Thymus (tissue), 11 donors: Measurements from ENCODE around the gene ABL1. TPM values are rescaled to one million over a fixed set of nuclear protein-coding genes. Genes with fewer than 3 reads are reported as not detected.

ENCODE experiments used
- DNase-seq, 9 donors: peaks; one replicate each; pipeline ENCODE4 v3.0.0-alpha.2; 2013; ENCODE audit warnings: low spot score in 9 of 9, low read depth in 6 of 9, missing footprints in 1 of 9
- H3K27ac ChIP-seq, 2 donors: one replicate each; pipeline ENCODE4 v1.5.1; 2013; ENCODE audit warnings: control low read depth in 1 of 2, low read depth in 1 of 2, low read length in 1 of 2, mild to moderate bottlenecking in 1 of 2, moderate library complexity in 1 of 2
- H3K27me3 ChIP-seq, 2 donors: one replicate each; pipeline ENCODE4 v1.5.1; 2013; ENCODE audit warnings: low read length in 1 of 2; ENCODE audit not compliant: control insufficient read depth in 2 of 2, insufficient read depth in 1 of 2
- H3K36me3 ChIP-seq, 2 donors: one replicate each; pipeline ENCODE4 v1.5.1; 2013; ENCODE audit warnings: low read length in 1 of 2, mild to moderate bottlenecking in 1 of 2, moderate library complexity in 1 of 2; ENCODE audit not compliant: control insufficient read depth in 2 of 2, insufficient read depth in 2 of 2
- H3K4me1 ChIP-seq, 2 donors: one replicate each; pipeline ENCODE4 v1.5.1; 2013; ENCODE audit warnings: low read length in 2 of 2; ENCODE audit not compliant: control insufficient read depth in 2 of 2, insufficient read depth in 2 of 2
- H3K4me3 ChIP-seq, 2 donors: one replicate each; pipeline ENCODE4 v1.5.1; 2013; ENCODE audit warnings: low read length in 2 of 2, control low read depth in 1 of 2, mild to moderate bottlenecking in 1 of 2
- H3K9me3 ChIP-seq, 2 donors: one replicate each; pipeline ENCODE4 v1.5.1; 2013; ENCODE audit warnings: low read length in 1 of 2, mild to moderate bottlenecking in 1 of 2; ENCODE audit not compliant: control insufficient read depth in 2 of 2, insufficient read depth in 1 of 2
- WGBS: extraction: QIAGEN DNeasy Blood & Tissue Kit; methylation state at CpG from one replicate; pipeline ENCODE4 v1.1.7; 2013; 5-methylcytosine and 5-hydroxymethylcytosine counted together
- polyA plus RNA-seq: library from polyadenylated mRNA; stranded (reverse); fragments of 200-250 nt; gene quantifications from one replicate; pipeline ENCODE4 v1.2.3, GENCODE V29; 2013
- total RNA-seq: library from RNA; stranded (reverse); fragments of 120-200 nt; gene quantifications from one replicate; pipeline ENCODE4 v1.2.4, GENCODE V29; 2013
- donor health status: healthy.

Gene ABL1
- total and polyA plus RNA-seq, 2 donors = 9.5 to 21.1 TPM

DNA sequence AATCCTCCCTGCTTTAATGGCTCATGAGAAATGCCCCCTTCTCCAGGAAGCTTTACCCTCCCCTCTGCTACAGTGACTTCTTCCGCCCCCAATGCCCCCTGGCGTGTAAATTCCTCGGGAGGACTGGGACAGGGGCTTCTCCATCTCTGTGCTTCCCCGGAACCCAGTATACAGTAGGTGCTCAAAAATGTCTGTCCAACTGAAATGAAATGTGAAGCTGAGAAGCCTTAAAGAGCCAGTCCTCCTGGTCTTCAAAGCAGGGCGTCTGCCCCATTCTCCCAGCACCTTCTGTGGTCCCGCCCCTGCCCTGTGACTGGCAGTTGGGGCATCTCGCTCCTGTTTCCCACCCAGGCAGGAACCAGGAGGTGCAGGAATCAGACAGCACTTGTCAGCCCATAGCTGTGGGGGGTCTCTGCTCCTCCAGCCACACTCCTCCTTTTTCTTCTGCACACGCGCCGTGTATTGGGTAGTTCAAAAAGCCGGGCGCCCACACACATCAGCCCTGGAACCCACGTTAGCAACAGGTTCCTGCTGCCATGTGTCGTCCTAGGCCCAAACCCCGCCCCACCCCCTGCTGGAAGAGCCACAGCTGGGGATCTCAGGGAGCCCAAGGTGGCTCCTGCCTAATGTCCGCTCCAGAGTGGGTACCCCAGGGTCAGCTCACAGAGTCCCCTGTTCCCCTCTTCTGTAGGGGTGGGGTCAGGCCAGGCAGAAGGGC is 88.0 kb downstream of the ABL1 start:
- Histone ChIP-seq H3K36me3 (no peaks in the 10 kb centered on the region), H3K4me1 (no peaks in the 10 kb centered on the region), H3K27me3 (peaks cover 0 to 31% of the 10 kb centered on the region in 2 donors), H3K9me3 (no peaks in the 10 kb centered on the region), H3K27ac (no peak overlapping the region), H3K4me3 (no peak overlapping the region)
- DNase-seq = no peak
- WGBS = 79% methylated on average over 16 of the region's 16 CpGs

DNA sequence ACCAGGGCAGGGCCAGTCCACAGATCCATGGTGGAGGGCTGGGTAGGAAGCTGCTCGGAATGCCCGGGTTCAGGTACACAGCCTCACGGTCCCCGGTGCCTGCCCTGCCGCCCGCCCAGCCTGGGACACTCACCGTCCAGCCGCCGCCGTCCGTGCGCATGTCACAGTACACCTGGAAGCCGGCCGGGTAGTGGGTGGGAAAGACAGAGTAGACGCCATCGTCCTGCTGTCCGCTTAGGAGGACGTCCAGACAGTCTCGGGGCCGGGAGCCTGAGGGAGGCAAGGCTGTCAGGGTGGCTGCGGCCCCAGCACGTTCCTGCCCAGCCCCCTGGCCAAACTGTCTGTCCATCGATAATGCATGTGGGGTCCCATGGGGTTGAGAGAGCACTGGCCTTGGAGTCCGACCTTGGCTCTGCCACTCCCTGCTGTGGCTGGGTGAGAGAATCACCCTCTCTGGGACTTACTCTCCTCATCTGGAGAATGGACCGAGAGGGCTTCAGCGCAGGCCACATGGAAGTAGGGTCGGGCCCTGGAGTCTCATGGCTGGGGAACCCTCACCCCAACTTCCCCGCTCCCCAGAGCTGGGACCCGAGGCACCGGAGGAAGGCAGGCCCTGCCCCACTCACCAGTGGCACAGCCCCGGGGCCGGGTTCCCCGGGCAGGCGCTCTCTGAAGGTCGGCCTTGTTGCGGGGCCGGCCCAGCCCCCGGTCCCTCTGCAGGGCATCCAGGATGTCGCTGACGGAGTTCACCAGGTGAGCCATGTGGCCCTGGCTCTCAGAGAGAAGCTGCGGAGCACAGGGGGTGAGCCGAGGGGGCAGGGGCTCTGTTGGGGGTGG is 88.8 kb downstream of the ABL1 start:
- no peaks in the 10 kb centered on the region for H3K36me3 ChIP-seq
- H3K4me1 ChIP-seq = no peaks in the 10 kb centered on the region
- no peak for DNase-seq
- WGBS = 90% methylated on average over 42 of the region's 42 CpGs
- H3K4me3 ChIP-seq = no peak overlapping the region
- H3K9me3 ChIP-seq = no peaks in the 10 kb centered on the region
- H3K27ac ChIP-seq = no peak overlapping the region
- H3K27me3 ChIP-seq = peaks cover 0 to 31% of the 10 kb centered on the region in 2 donors

GRCh38 chr9:130924448-130924788 is 89.4 kb downstream of the ABL1 start:
- WGBS = 83% methylated on average over 10 of the region's 10 CpGs
- Histone ChIP-seq H3K27me3 (peaks cover 0 to 28% of the 10 kb centered on the region in 2 donors), H3K9me3 (no peaks in the 10 kb centered on the region), H3K4me3 (no peak overlapping the region), H3K4me1 (no peaks in the 10 kb centered on the region), H3K27ac (no peak overlapping the region), H3K36me3 (no peaks in the 10 kb centered on the region)
- DNase-seq = no peak

DNA sequence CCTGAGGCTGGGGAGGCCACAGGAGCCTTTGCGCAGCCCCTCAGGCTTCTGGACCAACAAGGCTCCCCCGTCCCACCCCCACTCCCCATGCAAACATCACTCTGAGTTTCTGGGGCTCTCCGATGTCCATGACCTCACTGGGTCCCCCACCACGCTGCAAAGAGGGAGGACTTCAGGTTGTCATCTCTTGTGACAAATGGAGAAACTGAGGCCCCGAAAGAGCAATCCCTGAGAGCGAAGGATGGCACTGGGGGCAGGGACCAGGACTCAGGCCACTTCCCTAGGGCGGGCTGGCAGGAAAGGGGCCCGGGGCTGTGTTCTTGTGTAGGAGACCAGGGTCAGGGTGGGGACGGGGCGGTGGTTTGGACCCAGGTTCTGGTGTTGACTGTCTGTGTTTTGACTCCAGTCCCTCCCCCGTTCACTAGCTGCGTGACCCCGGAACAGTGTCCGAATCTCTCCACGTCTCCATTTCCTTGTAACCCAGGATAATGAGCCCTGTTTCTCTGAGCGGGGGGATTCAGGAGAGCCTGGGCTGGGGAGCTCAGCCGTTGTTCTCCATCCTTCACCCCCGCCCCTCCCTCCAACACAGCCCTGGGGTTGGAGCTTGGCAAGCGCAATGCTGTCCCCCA is 90.1 kb downstream of the ABL1 start:
- Histone ChIP-seq H3K36me3 (no peaks in the 10 kb centered on the region), H3K9me3 (no peaks in the 10 kb centered on the region), H3K4me1 (no peaks in the 10 kb centered on the region), H3K4me3 (no peak overlapping the region), H3K27me3 (peaks cover 0 to 27% of the 10 kb centered on the region in 2 donors), H3K27ac (no peak overlapping the region)
- WGBS = 88% methylated on average over 19 of the region's 19 CpGs
- DNase-seq = no peak

GRCh38 chr9:130927338-130927737 is 92.3 kb downstream of the ABL1 start:
- peaks cover 1 to 31% of the 10 kb centered on the region in 2 donors for H3K27me3 ChIP-seq
- no peaks in the 10 kb centered on the region for H3K36me3 ChIP-seq
- 95% methylated on average over 10 of the region's 10 CpGs for WGBS
- no peaks in the 10 kb centered on the region for H3K9me3 ChIP-seq
- H3K4me1 ChIP-seq = no peaks in the 10 kb centered on the region
- no peak overlapping the region for H3K27ac ChIP-seq
- no peak overlapping the region for H3K4me3 ChIP-seq
- no peak for DNase-seq

DNA sequence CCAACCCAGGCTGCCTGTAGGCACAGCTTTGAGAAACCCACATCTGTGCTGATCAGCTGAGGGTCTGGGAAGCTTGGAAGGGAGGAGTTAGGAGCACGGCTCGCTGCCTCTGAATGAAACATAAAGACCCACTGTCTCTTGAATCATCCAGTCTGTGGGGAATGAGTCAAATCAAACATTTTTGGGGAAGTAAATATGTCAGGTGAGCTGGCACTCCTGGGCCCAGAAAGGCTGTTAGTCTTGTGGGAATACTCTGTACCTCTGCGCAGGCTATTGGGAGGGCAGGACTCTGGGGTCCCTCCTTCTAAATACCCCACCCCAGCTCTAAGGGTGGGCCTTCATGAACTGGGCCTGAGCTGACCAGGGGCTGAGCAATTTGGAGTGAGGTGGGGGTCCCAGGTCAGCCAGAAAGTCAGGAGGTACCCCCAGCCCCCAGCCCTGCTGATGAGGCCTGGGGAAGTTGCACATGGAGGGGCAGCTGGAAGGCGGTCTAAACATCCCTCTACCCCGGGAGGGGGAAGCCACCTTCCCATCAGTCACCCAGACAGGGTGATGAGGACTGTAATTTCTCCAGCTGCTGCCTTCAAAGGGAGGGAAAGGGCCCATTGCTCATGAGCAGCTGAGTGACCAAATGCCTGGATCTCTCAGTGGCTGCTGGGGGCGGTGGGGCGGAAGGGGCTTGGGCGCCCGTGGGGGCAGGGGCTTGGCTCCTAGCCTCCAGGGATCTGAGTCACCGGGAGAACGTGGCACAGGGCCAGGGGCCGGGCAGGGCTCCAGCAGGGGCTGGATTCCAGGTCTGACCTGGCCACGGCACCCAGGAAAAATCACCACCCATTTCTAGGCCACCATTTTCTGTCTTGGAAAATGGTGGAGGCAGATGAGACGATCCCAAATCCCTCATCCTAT is 93.2 kb downstream of the ABL1 start:
- H3K27me3 ChIP-seq = peaks cover 3 to 34% of the 10 kb centered on the region in 2 donors
- 83% methylated on average over 14 of the region's 14 CpGs for WGBS
- H3K27ac ChIP-seq = no peak overlapping the region

GRCh38 chr9:130929571-130930038 is 94.6 kb downstream of the ABL1 start:
- Histone ChIP-seq H3K27ac (no peak overlapping the region), H3K36me3 (no peaks in the 10 kb centered on the region), H3K4me1 (no peaks in the 10 kb centered on the region), H3K4me3 (no peak overlapping the region), H3K9me3 (no peaks in the 10 kb centered on the region), H3K27me3 (peaks cover 3 to 47% of the 10 kb centered on the region in 2 donors)
- DNase-seq = no peak
- 93% methylated on average over 36 of the region's 36 CpGs for WGBS

More for the DNA sequence above, 93.2 kb downstream of the ABL1 start:
- Histone ChIP-seq H3K36me3 (no peaks in the 10 kb centered on the region), H3K9me3 (no peaks in the 10 kb centered on the region), H3K4me3 (no peak overlapping the region), H3K4me1 (no peaks in the 10 kb centered on the region)
- no peak for DNase-seq

DNA sequence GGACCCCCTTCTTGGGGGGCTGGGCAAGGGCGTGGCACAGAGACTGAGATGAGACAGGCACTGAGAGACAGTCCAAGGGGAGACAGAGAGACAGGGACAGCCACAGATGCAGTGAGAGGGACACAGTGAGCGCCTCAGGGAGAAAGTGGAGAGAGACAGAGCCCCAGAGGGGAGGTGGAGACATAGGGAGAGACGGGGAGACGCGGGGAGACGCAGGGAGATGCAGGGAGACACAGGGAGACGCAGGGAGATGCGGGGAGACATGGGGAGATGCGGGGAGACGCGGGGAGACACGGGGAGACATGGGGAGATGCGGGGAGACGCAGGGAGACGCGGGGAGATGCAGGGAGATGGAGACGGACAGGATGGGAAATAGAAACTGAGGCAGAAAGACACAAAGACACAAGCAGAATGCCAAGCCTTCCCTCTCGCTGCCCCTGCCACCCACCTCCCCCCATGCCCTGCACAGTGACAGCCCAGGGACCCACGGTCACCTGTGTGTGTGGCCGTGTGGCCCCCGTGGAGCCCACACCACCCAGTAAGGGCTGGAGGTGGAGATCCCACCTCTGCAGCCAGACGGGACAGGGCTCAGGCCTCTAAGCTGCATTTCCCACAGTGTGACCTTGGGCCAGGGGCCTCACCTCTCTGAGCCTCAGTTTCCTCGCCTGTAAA is 95.2 kb downstream of the ABL1 start:
- no peak overlapping the region for H3K4me3 ChIP-seq
- WGBS = 92% methylated on average over 23 of the region's 23 CpGs
- no peak overlapping the region for H3K27ac ChIP-seq
- no peaks in the 10 kb centered on the region for H3K9me3 ChIP-seq
- no peaks in the 10 kb centered on the region for H3K4me1 ChIP-seq
- peaks cover 5 to 51% of the 10 kb centered on the region in 2 donors for H3K27me3 ChIP-seq
- no peak for DNase-seq
- H3K36me3 ChIP-seq = no peaks in the 10 kb centered on the region
